ENCODE measurements around the gene KLHL12.

DNA sequence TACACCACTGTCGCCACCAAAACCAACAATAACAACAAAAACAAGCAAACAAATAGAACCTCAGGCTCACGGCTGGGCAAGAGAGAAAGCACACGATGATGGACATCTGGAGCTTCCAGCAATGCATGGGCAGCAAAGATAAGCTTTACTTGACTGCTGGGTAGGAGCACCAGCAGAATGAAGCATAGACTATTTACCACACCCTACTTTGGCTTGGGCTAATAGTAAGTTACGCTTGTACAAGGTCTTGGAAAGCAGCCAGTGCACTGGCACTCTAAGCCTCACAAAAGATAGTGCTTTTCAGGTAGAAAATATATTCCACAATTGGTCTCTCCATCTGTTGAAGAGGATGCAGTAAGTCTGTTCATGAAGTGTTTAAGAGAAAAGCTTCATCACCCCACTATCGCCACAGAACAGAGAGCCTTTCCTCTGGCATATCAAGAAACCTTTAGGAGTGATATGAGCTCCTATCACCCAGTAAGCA, 17.4 kb upstream of the KLHL12 start:
- TF ChIP-seq, protein P1, sequence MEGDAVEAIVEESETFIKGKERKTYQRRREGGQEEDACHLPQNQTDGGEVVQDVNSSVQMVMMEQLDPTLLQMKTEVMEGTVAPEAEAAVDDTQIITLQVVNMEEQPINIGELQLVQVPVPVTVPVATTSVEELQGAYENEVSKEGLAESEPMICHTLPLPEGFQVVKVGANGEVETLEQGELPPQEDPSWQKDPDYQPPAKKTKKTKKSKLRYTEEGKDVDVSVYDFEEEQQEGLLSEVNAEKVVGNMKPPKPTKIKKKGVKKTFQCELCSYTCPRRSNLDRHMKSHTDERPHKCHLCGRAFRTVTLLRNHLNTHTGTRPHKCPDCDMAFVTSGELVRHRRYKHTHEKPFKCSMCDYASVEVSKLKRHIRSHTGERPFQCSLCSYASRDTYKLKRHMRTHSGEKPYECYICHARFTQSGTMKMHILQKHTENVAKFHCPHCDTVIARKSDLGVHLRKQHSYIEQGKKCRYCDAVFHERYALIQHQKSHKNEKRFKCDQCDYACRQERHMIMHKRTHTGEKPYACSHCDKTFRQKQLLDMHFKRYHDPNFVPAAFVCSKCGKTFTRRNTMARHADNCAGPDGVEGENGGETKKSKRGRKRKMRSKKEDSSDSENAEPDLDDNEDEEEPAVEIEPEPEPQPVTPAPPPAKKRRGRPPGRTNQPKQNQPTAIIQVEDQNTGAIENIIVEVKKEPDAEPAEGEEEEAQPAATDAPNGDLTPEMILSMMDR (IDR thresholded peaks at IDR 0.05): no peak
- TF ChIP-seq EZH2 (IDR thresholded peaks at IDR 0.05; ENCODE audit: borderline replicate concordance, insufficient read depth, low read depth, low read length, poor library complexity, severe bottlenecking): no peak

All from B cell (primary cell).